ENCODE results near the gene POMGNT1.
"Not testable (repeated sequence)": the region's sequence is repeated elsewhere in the genome, so short reads cannot be mapped to it uniquely, and the experiment has no call there.

Gene POMGNT1

DNA sequence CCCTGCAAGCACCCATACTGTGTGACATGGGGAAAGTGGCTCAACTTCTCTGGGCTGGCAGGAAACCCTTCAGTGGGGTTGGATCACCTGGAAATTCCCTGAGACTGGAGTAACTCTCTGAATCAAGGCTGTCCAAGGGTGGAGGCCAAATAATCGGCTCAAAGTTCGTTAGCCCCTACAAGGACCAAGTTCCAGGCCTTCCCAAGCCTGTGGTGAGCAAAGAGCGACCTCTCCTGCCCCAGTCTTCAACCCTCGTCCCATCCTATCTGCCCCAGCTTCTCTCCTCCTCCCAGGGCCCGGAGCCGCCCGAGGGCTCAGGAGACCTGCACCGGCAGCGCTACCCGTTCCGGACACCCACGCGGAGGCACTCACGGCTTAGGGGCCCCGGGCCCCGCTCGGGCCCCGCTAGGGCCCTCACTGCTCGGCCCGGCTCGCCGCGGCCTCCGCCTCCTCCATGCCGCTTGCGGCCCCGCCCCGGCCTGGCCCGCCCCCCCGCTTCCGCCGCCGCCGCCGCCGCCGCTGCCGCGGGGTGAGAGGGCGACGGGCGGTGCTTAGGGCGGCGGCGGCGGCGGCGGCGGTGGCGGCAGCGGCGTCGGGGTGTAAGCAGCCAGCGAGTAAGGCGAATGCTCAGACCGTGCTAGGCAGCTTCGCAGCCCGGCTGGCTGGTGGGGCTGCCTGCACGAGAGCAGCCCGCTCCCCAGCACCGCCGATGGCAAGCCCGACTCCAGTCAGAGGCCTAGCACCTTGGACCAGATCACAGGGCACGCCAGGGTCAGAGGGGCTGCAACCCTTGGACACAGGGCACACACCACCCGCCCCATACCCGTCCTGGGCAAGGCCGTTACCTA is at the start of gene POMGNT1:
Gene POMGNT1, minus strand, starts transcription at position 471 of the 848 bp plus-strand sequence. CDS start 613 bp downstream, outside the sequence.
- in situ Hi-C loops (cut with MboI; ENCODE audit: low sequenced_read_pairs) = no loop called here

DNA sequence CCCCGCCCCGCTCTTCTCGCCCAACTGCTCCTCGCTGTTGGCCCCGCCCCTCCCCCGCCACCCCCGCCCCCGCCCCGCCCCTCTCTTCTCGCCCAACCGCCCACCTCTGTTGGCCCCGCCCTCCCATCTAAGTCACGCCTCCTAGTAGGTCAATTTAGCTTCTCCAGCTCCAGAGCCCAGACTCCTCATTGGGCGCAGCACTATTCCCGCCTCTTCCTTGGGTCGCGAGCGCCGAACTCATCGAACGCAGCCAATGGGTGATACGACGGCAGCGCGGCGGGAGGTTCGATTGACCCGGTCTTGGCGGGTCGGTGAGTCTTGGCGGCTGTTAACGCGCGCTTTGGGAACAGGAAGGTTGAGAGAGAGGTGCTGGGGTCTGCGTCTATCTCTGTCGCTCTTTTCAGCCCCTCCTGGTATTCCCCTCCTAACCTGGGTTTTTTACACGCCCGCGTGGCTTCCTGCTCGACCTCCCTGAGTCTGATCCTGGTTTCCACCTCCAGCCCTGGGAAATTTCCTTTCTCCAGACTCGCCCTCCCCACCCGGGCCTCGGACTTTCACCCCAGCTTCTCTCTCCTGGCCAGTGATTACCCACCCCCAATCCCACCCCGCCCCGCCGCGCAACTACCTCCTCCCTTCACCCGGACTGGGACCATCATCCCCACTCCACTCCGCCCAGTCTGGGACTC is 49.3 kb upstream of the POMGNT1 start, which contains the start of gene RAD54L:
Gene RAD54L, plus strand, starts transcription at position 328 of the 686 bp plus-strand sequence. CDS start 643 bp downstream, outside the sequence.
- in situ Hi-C loops (cut with MboI; ENCODE audit: low sequenced_read_pairs) = no loop called here

DNA sequence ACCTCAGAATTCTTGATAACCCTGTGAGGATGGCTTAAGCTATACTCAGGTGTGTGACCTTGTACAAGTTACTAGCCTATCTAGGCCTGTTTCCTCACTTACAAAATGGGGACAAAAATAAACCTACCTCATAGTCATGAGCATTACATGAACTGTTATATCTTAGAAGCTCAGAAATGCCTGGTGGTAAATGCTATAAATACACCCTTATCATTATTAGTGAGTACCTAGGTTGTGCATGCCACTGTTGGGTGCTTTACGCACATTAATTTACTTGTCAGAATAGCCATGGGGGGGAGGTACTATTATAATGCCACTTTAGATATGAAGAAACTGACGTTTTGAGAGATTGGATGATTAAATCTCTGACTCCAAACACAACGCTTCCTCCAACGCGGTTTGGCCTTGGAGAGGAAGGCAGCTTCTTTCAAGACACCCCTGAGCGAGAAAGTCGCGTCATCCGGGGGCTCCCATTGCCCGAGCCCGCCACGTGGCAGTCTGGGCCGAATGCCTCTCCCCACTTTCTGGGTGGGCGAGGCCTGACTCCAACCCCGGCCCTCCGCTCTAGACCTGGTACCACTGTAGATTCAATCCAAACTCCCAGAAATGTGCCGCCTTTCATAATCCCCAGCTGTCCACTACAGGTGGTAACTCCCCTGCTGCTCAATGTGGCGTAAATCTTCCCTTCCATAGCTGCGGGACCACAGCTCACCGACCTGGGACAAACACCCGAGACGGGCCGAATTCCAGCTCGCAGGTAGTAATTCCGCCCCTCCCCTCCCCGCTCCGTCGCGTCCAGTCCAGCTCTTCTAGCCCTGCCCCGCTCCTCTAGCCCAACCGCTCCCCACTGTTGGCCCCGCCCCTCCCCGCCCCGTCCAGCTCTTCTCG is 48.6 kb upstream of the POMGNT1 start:
- in situ Hi-C loops (cut with MboI; ENCODE audit: low sequenced_read_pairs) = no loop called here

DNA sequence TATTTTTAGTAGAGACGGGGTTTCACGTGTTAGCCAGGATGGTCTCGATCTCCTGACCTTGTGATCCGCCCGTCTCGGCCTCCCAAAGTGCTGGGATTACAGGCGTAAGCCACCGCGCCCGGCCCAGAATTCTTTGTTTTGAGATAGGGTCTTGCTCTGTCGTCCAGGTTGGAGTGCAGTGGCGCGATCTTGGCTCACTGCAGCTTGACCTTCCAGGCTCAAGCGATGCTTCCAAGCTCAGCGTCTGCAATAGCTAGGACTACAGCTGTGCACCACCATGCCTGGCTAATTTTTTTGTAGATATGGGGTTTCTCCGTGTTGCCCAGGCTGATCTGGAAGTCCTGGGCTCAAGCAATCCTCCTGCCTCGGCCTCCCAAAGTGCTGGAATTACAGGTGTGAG is 47.9 kb upstream of the POMGNT1 start:
- in situ Hi-C loops (cut with MboI; ENCODE audit: low sequenced_read_pairs) = not testable (repeated sequence)

DNA sequence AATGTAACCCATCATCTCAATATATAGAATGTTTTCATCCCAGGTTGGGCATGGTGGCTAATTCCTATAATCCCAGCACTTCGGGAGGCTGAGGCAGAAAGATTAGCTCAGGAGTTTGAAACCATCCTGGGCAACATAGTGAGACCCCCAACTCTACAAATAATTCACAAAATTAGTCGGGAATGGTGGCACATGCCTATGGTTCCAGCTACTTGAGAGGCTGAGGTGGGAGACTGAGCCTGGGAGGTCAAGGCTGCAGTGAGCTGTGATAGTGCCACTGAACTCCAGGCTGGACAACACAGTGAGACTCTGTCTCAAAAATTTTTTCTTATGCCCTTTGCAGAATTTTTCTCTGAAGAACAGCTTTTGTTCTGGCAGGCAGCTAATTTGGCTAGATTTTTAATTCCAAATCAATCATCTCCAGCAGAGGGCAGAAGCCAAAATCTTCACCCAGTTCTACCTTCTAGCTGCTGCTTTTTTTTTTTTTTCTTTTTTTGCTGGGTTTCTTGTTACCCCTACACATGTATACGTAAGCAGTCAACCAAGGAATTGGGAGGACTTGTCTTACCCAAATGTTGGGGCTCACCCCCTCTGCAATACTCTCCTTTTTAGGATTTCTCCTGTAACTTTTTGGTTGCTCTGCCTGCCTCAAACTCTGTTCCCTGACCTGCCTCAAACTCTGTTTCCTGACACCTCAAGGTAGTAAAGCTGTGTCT is 46.6 kb upstream of the POMGNT1 start:
- in situ Hi-C loops (cut with MboI; ENCODE audit: low sequenced_read_pairs) = no loop called here

DNA sequence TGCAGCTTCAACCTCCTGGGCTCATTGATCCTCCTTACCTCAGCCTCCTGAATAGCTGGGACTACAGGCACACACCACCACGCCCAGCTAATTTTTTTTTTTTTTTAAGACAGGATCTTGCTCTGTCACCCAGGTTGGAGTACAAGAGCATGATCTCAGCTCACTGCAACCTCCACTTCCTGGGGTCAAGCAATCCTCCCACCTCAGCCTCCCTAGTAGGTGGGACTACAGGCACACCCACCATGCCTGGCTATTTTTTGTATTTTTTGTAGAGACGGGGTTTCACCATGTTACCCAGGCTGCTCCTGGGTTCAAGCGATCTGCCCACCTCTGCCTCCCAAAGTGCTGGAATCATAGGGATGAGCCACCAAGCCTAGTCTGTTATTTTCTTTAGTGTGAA is 45.6 kb upstream of the POMGNT1 start:
- in situ Hi-C loops (cut with MboI; ENCODE audit: low sequenced_read_pairs) = not testable (repeated sequence)

DNA sequence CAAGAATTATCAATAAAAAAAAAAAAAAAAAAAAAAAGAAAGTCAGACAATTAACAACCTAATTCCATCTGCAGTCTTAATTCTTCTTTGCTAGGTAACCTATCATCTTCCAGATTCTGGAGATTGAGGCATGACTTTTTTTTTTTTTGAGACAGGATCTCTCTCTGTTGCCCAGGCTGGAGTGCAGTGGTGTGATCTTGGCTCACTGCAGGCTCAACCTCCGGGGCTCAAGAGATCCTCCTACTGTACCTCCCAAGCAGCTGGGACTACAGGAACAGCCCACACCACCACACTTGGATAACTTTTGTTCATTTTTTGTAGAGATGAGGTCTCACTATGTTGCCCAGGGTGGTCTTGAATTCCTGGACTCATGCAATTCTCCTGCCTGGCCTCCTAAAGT is 44.7 kb upstream of the POMGNT1 start:
- in situ Hi-C loops (cut with MboI; ENCODE audit: low sequenced_read_pairs) = no loop called here

DNA sequence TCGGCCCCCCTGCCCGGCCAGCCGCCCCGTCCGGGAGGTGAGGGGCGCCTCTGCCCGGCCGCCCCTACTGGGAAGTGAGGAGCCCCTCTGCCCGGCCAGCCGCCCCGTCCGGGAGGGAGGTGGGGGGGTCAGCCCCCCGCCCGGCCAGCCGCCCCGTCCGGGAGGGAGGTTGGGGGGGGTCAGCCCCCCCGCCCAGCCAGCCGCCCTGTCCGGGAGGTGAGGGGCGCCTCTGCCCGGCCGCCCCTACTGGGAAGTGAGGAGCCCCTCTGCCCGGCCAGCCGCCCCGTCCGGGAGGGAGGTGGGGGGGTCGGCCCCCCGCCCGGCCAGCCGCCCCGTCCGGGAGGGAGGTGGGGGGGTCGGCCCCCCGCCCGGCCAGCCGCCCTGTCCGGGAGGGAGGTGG is 43.5 kb upstream of the POMGNT1 start:
- in situ Hi-C loops (cut with MboI; ENCODE audit: low sequenced_read_pairs) = not testable (repeated sequence)

DNA sequence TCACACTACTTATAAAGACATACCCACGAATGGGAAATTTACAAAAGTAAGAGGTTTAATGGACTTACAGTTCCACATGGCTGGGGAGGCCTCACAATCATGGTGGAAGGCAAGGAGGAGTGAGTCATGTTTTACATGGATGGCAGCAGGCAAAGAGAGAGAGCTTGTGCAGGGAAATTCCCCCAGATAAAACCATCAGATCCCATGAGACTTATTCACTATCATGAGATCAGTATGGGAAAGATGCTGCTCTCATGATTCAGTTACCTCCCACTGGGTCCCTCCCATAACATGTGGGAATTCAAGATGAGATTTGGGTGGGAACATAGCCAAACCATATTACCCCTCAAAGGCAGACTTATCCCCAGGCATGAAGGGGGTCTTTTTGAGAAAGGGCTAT is 40.6 kb upstream of the POMGNT1 start:
- in situ Hi-C loops (cut with MboI; ENCODE audit: low sequenced_read_pairs) = not testable (repeated sequence)

DNA sequence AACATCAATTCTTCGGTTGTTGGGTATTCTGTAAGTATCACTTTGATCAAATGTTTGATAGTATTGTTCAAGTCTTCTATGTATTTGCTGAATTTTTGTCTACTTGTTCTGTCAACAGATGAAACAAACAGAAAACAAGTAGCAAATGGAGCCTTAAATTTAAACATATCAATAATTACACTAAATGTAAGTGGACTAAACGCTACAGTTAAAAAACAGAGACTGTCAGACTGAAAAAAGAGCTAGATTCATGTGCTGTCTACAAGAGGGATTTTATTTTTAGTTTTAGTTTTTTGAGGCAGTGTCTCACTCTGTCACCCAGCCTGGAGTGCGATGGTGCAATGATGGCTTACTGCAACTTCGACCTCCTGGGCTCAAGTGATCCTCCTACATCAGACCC is 38.6 kb upstream of the POMGNT1 start:
- in situ Hi-C loops (cut with MboI; ENCODE audit: low sequenced_read_pairs) = no loop called here

DNA sequence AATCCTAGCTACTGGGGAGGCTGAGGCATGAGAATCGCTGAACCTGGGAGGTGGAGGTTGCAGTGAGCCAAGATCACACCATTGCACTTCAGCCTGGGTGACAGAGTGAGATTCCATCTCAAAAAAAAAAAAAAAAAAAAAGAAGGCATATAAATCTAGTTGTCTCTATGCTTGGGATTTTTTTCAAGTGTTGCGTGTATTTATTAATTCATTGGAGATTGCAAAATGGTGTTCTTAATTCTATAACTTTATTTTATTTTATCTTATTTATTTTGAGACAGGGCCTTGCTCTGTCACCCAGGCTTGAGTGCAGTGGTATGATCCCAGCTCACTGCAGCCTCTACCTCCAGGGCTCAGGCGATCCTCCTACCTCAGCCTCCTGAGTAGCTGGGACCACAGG is 33.0 kb upstream of the POMGNT1 start:
- in situ Hi-C loops (cut with MboI; ENCODE audit: low sequenced_read_pairs) = not testable (repeated sequence)

DNA sequence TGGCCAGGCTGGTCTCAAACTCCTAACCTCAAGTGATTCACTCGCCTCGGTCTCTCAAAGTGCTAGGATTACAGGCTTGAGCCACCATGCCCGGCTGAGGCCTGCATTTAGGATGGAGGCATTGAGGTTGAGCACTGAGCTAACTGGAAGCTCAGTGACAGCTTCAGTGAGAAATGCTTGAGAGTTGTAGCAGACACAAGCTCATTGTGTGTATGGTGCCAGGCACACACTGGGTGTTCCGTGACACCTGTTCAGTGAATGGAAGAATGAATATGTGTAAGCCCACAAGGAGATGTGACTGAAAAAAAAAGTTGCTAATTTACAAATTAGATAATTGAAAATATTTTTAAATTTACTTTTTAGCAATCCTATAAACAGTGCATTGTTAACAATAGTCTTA is 26.7 kb upstream of the POMGNT1 start:
- in situ Hi-C loops (cut with MboI; ENCODE audit: low sequenced_read_pairs) = no loop called here

DNA sequence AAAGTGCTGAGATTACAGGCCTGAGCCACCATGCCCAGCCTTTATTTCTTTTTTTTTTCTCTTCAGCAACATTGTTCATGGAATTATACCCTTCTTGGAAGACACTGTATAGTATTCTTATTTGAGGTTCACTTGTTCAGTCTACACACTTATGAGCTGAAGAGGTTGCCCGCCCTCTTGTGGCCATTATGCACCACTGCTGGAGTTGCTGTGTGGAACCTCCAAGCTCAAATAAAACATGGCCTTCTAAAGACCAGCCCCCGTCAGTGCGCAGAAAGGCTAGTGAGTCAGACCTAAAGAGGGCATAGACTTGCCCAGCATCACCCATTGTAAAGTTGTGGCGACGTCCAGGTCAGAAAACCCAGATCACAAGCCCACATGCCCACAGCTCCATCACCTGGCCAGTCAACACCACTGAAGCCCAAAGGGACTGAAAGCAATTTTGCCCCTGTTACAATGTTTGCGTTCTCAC is 25.3 kb upstream of the POMGNT1 start:
- in situ Hi-C loops (cut with MboI; ENCODE audit: low sequenced_read_pairs) = no loop called here

DNA sequence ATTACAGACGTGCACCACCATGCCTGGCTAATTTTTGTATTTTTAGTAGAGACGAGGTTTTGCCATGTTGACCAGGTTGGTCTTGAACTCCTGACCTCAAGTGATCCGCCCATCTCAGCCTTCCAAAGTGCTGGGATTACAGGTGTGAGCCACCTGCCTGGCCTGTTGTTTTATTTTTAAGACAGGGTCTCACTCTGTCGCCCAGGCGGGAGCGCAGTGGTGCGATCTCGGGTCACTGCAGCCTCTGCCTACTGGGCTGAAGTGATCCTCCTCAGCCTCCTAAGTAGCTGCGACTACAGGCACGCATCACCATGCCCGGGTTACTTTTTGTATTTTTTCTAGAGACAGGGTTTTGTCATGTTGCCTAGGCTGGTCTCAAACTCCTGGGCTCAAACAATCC is 24.8 kb upstream of the POMGNT1 start:
- in situ Hi-C loops (cut with MboI; ENCODE audit: low sequenced_read_pairs) = not testable (repeated sequence)

DNA sequence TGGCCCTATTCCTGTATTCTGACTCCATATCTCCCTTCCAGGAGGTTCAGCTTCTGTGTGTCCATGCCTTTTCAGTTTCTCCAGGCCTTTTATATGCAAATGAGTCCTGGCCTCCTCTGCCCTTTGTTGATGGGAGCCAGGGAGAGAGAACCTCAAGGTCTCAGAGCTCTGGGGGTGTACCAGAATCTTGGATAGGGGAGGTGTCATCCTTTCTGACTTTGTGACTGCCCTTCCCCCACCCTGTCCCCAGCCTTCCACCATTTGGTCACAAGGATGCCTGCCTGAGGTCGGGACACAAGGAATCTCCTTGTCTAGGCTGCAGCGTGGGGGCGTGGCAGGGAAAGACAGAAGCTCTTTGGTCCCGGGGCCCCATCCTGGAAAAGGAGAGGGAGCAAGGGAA is 23.5 kb upstream of the POMGNT1 start:
- in situ Hi-C loops (cut with MboI; ENCODE audit: low sequenced_read_pairs) = no loop called here

DNA sequence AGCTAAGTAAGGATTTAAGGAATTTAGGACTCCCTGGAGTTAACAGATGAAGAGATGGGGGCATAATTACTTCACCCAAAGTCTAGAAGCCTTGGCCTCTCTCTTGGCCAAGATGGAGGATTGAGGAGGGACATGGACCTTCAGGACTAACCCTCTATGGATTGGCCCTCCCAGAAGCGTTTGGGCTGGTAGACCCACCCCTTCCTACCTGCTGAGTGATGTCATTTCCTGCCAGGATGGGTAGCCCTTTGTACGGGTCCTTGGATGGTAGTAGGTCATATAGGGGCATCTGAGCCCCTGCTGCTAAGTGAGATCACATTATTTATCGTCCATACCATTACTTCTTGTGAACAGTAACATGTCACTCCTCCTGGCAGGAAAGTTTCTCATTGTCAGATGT is 22.6 kb upstream of the POMGNT1 start:
- in situ Hi-C loops (cut with MboI; ENCODE audit: low sequenced_read_pairs) = no loop called here

DNA sequence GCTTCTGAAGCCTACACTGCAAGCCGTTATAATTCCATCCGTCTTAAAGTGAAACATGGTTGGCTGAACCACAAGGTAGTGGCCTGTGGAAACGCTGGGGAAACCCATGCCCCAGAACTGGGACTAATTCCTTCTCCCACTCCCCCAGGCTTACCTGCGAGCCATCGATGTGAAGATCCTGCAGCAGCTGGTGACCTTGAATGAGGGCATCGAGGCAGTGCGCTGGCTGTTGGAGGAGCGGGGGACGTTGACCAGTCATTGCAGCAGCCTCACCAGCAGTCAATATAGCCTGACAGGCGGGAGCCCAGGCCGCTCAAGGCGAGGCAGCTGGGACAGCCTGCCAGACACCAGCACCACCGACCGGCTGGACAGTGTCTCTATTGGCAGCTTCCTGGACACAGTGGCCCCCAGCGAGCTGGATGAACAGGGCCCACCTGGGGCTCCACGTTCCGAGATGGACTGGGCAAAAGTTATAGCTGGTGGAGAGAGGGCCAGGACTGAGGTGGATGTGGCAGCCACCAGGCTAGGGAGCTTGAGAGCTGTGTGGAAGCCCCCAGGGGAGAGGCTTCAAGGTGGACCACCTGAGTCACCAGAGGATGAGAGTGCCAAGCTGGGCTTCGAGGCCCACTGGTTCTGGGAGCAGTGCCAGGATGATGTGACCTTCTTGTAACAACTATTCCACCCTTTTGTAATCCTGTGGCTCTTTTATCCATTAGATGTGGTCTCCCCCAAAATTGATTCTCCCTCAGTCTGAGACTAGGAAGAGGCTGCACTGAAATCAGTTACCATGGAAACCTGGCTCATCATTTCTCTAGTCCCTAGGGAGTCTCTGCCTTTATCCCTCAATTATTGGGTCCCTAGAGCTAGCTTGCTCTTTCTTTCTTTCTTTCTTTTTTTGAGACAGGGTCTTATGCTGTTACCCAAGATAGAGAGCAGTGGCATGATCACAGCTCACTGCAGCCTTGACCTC is 21.6 kb upstream of the POMGNT1 start:
- in situ Hi-C loops (cut with MboI; ENCODE audit: low sequenced_read_pairs) = no loop called here

DNA sequence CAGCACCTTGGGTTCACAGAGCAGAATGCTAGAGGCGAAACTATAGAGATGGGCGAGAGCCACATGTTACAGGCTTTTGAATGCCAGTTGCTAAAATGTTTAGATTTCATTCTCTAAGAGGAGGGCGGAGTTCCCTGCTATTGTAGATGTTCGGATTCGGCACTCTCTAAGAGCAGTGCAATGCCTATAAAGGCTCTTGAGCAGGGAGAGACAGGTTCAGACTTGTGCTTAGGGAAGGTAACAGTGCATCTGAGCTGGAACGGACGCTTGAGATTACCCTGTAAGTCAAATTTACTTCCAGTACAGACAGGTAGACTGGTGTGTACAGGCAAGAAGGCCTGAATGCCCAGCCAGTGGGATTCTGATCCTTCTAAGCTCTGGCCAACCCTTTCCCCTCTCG is 20.2 kb upstream of the POMGNT1 start:
- in situ Hi-C loops (cut with MboI; ENCODE audit: low sequenced_read_pairs) = no loop called here

DNA sequence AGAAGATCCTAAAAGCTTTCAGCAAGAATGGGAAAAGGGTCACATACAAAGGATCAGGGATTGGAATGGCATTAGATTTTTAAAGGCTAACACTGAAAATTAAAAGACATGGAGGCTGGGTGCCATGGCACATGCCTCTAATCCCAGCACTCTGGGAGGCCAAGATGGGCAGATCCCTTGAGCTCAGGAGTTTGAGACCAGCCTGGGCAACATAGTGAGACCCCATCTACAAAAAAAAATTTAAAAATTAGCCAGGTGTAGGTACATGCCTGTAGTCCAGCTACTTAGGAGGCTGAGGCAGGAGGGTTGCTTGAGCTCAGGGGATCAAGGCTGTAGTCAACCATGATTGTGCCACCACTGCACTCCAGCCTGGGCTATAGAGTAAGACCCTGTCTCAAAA is 17.3 kb upstream of the POMGNT1 start:
- in situ Hi-C loops (cut with MboI; ENCODE audit: low sequenced_read_pairs) = no loop called here

Measured in hTERT RPE-1 (cell line).